GM12874 (cell line): Measurements from ENCODE around the gene KDM7A.

Experiments
- CTCF ChIP-seq: IDR thresholded peaks from 2 replicates; pipeline ENCODE4 v1.5.1; 2011; ENCODE audit warnings: low read depth, mild to moderate bottlenecking, control low read depth, low read length, moderate library complexity; ENCODE audit not compliant: insufficient read depth

Gene KDM7A

GRCh38 chr7:140061607-140061930 is 115.2 kb downstream of the KDM7A start:
- no peak for TF ChIP-seq CTCF

GRCh38 chr7:140060788-140061606 is 115.8 kb downstream of the KDM7A start:
- TF ChIP-seq CTCF: no peak

- no peak for TF ChIP-seq CTCF
These were observed 116.5 kb downstream of the KDM7A start for GRCh38 chr7:140060243-140060630.

GRCh38 chr7:140059273-140060242 is 117.2 kb downstream of the KDM7A start:
- TF ChIP-seq CTCF: no peak

- TF ChIP-seq CTCF: no peak
These were observed 118.3 kb downstream of the KDM7A start for GRCh38 chr7:140058517-140058916.

GRCh38 chr7:140057143-140057535 is 119.6 kb downstream of the KDM7A start:
- no peak for TF ChIP-seq CTCF

- TF ChIP-seq CTCF: no peak
These were observed 120.2 kb downstream of the KDM7A start for GRCh38 chr7:140056431-140057142.
